LNCAP (cell line): ENCODE data around the gene STAT5B.

ENCODE experiments used
- TF ChIP-seq, protein P1 (sequence below): fragments of 450-650 bp; IDR thresholded peaks from 2 replicates; pipeline ENCODE4 v1.5.1; 2017; ENCODE audit warnings: mild to moderate bottlenecking

Gene STAT5B

DNA sequence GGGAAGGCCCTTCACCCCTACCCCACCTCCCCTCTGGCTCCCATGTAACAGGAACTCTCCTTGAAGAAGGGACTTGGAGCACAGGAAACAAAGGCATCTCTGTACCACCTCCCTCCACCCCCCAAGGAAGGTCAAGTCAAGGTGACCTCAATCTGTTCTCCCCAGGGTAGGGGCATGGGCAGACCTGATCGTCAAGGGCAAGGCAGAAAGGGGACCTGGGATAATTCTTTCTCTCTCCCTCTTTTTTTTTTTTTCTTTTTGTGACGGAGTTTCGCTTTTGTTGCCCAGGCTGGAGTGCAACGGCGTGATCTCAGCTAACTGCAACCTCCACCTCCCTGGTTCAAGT, 7.8 kb upstream of the STAT5B start:
- TF ChIP-seq, protein P1, sequence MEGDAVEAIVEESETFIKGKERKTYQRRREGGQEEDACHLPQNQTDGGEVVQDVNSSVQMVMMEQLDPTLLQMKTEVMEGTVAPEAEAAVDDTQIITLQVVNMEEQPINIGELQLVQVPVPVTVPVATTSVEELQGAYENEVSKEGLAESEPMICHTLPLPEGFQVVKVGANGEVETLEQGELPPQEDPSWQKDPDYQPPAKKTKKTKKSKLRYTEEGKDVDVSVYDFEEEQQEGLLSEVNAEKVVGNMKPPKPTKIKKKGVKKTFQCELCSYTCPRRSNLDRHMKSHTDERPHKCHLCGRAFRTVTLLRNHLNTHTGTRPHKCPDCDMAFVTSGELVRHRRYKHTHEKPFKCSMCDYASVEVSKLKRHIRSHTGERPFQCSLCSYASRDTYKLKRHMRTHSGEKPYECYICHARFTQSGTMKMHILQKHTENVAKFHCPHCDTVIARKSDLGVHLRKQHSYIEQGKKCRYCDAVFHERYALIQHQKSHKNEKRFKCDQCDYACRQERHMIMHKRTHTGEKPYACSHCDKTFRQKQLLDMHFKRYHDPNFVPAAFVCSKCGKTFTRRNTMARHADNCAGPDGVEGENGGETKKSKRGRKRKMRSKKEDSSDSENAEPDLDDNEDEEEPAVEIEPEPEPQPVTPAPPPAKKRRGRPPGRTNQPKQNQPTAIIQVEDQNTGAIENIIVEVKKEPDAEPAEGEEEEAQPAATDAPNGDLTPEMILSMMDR = no peak

DNA sequence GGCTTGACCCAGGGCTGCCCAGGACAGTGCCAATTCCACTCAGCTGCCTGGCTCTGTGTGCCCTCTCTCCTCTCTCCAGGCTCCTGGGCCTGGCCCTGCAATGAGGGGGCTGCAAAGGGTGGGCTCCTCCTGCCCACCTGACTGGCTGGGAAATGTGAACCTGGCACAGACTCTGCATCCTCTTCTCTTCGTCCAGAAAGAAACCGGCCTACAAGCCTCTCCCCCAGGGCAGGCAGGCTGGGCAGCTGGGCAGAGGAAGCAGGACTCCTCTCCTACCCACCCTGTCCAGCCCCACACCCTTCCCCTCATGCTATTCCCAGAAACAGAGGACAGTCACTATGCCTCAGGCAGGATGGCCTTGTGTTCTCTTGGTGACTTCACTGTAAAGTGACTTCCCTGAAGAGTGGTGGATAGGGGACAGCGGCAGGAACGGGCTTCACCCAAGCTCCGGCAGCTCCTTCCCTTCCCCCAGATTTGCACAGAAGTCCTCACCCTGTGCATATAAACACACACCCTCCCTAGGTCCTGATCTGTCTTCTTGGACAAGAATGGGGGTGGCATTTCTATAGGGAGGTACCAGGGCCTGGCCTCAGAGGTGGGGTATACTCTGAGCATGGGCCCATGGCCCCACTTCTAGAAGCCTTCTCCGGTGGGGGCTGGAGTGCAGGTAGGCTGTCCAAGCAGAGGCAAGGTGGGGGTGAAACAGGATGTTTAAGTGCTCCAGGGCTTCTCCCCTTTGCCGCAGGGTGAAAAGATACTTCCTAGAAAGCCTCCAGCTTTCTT, 7.2 kb upstream of the STAT5B start:
- TF ChIP-seq, protein P1 = no peak

DNA sequence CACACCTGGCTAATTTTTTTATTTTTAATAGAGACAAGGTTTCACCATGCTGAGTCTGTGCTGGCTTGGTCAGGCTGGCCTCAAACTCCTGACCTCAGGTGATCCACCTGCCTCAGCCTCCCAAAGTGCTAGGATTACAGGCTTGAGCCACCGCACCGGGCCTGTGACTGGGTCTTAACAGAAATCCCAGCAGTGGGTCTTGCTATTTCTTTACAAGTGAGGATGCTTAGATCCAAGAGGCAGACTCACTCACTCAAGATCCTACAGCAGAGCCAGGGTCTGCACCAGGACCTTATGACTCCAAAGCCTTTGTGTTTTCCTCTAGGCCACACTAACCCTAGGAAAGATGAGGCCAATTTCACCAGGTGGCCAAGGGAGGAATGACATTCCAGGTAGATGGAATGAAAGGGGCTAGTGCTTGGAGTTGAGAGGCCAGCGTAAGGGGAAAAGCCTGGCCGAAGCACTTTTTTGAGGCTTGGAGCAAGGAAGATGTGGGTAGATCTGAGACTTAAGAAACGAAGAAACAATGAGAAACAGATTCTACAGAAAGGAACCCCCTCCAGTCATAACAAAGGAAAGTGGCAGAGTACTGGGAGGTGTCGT, 6.4 kb upstream of the STAT5B start:
- TF ChIP-seq, protein P1 = no peak

DNA sequence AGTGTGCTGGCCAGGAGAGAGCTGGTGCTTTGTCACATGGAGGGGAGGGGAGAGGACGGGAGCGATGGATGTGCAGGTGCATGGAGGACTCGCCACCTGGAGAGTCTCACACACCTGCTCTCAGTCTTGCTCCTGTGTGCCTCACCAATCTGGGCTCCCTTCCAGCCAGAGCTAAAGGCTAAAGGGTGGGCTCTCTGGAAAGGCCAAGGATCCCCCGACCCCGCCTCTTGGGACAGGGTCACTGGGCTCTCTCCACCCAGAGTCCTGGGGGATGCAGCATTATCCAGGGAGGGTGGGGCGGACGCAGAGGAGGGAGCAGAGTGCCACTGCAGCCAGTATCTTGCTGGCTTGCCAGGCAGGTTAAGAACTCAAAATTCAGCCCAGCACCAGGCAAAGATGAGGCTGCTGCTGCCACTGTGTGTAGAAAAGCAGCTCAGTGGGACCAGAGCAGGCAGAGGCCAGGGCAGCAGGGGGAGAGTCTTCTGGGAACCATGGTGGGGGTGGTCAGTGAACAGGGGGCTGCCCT, 5.4 kb upstream of the STAT5B start:
- TF ChIP-seq, protein P1 = no peak

DNA sequence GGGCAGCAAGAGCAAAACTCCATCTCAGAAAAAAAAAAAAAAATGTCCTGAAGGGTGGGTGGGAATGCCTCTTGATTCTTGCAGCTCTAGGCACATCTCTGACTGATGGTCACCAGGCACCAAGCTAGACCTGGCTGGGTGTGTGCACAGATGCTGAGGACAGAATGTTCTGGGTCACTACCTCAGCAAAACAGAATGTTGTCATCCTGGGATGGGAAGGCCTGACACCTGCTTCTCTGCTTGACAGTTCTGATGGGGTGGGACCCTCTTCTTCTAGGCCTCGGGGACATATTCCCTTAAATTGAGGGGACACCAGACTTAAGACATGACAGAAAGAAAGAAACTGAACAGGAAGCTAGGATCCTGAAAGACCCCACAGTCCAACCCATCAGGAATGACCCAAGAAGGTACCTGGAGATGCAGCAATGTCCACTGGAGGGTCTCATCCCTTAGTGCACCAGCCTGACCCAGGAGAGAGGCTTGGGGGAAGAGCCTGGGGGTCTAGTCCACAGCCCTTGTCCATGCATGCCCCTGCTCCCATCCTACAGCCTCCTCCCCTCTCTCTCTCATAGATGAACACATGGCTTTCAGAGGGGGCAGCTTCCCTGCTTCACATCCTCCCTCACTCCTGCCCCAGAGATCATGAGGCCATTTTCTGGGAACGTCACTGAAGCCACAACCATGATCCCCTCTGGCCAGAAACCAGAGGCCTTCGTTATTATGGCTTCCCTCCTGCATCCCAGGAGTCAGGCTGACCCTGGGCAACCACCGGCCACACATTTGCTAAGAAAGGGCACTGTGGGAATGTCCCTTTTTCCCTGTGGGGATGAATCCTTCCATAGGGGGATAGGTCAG, 3.8 kb upstream of the STAT5B start:
- TF ChIP-seq, protein P1 = no peak

DNA sequence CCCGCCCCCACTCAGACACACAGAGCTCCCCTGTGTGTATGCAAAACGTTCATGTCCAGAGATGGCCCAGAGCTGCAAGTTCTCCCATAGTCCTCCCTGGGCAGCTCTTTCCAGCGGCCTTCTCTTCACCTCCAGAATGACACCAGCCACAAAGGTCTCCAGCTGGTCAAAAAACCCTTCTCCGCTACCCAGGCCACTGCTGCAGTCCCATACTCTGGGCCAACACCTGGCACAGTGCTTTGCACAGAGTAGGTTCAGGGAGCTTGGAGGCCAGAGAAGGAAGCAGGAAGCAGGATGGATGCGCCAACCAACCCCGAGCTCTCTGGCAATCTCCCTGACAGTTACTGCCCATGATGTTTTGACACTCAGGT, 1.1 kb upstream of the STAT5B start:
- TF ChIP-seq, protein P1 = no peak

DNA sequence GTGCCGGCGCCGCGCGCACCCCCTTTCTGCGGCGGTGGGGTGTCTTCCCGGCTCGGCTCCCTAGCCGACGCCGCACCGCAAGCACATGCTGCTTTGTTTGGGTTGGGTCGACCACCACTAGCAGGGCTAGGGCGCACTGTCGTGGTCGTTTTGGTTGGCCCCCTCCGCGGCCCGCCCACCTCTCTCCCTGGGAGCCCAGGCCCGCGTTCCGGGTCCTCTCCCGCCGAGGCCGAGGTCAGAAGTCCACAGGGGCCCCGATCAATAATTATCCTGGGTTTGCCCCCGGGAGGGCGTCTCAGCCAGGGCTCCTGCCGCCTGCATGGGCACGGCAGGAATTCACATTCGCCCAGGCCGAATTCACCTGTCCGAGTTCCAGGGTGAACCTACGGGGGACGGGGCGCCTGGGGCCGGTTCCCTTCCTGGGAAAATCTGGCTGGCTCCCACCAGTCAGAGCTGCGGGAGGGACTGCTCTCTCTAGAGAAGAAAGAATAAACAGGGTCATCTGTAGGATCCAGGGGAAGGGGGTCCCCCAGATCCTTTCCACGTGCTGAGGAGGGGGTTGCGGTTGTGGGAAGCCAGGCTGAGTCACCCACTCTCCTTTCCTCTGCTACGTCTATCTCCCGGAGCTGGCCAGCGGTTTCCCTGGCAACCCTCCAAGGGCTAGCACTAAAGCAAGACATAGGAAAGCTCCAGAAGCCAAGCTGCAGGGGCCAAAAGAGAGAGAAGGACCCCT, 584 bp upstream of the STAT5B start:
- TF ChIP-seq, protein P1 = no peak
